ENCODE data around the gene KEAP1.
"Not testable (repeated sequence)": the region's sequence is repeated elsewhere in the genome, so short reads cannot be mapped to it uniquely, and the experiment has no call there.

Gene KEAP1

DNA sequence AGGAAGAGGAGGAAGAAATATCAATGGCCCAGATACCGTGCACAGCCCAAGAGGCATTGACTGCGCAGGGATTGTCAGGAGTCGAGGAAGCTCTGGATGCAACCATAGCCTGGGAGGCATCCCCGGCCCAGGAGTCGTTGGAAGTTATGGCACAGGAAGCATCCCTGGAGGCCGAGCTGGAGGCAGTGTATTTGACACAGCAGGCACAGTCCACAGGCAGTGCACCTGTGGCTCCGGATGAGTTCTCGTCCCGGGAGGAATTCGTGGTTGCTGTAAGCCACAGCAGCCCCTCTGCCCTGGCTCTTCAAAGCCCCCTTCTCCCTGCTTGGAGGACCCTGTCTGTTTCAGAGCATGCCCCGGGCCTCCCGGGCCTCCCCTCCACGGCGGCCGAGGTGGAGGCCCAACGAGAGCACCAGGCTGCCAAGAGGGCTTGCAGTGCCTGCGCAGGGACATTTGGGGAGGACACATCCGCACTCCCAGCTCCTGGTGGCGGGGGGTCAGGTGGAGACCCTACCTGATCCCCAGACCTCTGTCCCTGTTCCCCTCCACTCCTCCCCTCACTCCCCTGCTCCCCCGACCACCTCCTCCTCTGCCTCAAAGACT is 36.0 kb downstream of the KEAP1 start:
- Histone ChIP-seq H3K36me3 (ENCODE audit: control insufficient read depth, insufficient read depth, low read length) (no peaks in the 10 kb centered on the region), H3K27me3 (ENCODE audit: control insufficient read depth, insufficient read depth, low read length, poor library complexity, severe bottlenecking) (peaks cover under 1% of the 10 kb centered on the region), H3K9me3 (ENCODE audit: control insufficient read depth, low read length) (no peaks in the 10 kb centered on the region), H3K4me1 (ENCODE audit: control insufficient read depth, insufficient read depth, low read length) (peaks cover 15% of the 10 kb centered on the region), H3K4me3 (ENCODE audit: insufficient read depth, low read depth, low read length) (no peak overlapping the region), H3K27ac (ENCODE audit: insufficient read depth, low read depth, low read length, poor library complexity, severe bottlenecking) (no peak overlapping the region)
- WGBS, 2 experiments, result 87 to 92% methylated on average over 20 of the region's 20 CpGs

- Histone ChIP-seq H3K9me3 (ENCODE audit: control insufficient read depth, low read length) (no peaks in the 10 kb centered on the region), H3K4me1 (ENCODE audit: control insufficient read depth, insufficient read depth, low read length) (peaks cover 15% of the 10 kb centered on the region), H3K27me3 (ENCODE audit: control insufficient read depth, insufficient read depth, low read length, poor library complexity, severe bottlenecking) (peaks cover 6% of the 10 kb centered on the region), H3K36me3 (ENCODE audit: control insufficient read depth, insufficient read depth, low read length) (no peaks in the 10 kb centered on the region), H3K27ac (ENCODE audit: insufficient read depth, low read depth, low read length, poor library complexity, severe bottlenecking) (no peak overlapping the region), H3K4me3 (ENCODE audit: insufficient read depth, low read depth, low read length) (no peak overlapping the region)
- 90 to 92% methylated on average over 5 of the region's 5 CpGs for WGBS, 2 experiments
Observed at GRCh38 chr19:10464456-10464855, 38.7 kb downstream of the KEAP1 start.

DNA sequence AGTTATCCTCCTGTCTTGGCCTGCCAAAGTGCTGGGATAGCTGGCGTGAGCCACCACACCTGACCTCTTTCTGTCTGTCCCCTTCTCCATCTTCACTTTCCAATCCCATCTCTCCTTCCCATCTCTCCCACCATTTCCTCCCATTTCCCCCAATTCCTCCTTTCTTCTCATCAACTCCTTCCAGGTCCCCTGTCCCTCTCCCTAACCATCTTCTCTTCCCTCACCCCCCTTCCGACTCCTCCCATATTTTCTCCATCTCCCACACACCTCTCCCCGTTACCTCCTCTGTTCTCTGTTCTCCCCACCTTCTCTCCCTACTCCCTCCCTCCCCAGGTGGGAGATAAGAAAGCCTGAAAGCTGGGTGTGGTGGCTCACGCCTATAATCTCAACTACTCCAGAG is 40.6 kb downstream of the KEAP1 start:
- no peaks in the 10 kb centered on the region for H3K4me1 ChIP-seq (ENCODE audit: control insufficient read depth, insufficient read depth, low read length)
- no peak overlapping the region for H3K4me3 ChIP-seq (ENCODE audit: insufficient read depth, low read depth, low read length)
- no peaks in the 10 kb centered on the region for H3K36me3 ChIP-seq (ENCODE audit: control insufficient read depth, insufficient read depth, low read length)
- WGBS, 2 experiments, result 89% methylated on average over 4 of the region's 4 CpGs
- peaks cover 6% of the 10 kb centered on the region for H3K27me3 ChIP-seq (ENCODE audit: control insufficient read depth, insufficient read depth, low read length, poor library complexity, severe bottlenecking)
- no peaks in the 10 kb centered on the region for H3K9me3 ChIP-seq (ENCODE audit: control insufficient read depth, low read length)
- no peak overlapping the region for H3K27ac ChIP-seq (ENCODE audit: insufficient read depth, low read depth, low read length, poor library complexity, severe bottlenecking)

GRCh38 chr19:10462042-10462441 is 41.1 kb downstream of the KEAP1 start:
- H3K4me3 ChIP-seq (ENCODE audit: insufficient read depth, low read depth, low read length); H3K27me3 ChIP-seq (ENCODE audit: control insufficient read depth, insufficient read depth, low read length, poor library complexity, severe bottlenecking); H3K27ac ChIP-seq (ENCODE audit: insufficient read depth, low read depth, low read length, poor library complexity, severe bottlenecking); H3K4me1 ChIP-seq (ENCODE audit: control insufficient read depth, insufficient read depth, low read length); H3K36me3 ChIP-seq (ENCODE audit: control insufficient read depth, insufficient read depth, low read length); H3K9me3 ChIP-seq (ENCODE audit: control insufficient read depth, low read length): not testable (repeated sequence)
- WGBS, 2 experiments, result 93% methylated on average over 14 to 15 of the region's 15 CpGs

GRCh38 chr19:10461047-10461949 is 41.9 kb downstream of the KEAP1 start:
- Histone ChIP-seq H3K27me3 (ENCODE audit: control insufficient read depth, insufficient read depth, low read length, poor library complexity, severe bottlenecking) (peaks cover 6% of the 10 kb centered on the region), H3K27ac (ENCODE audit: insufficient read depth, low read depth, low read length, poor library complexity, severe bottlenecking) (no peak overlapping the region), H3K36me3 (ENCODE audit: control insufficient read depth, insufficient read depth, low read length) (no peaks in the 10 kb centered on the region), H3K4me1 (ENCODE audit: control insufficient read depth, insufficient read depth, low read length) (no peaks in the 10 kb centered on the region), H3K4me3 (ENCODE audit: insufficient read depth, low read depth, low read length) (peak overlapping the region; percentile 39), H3K9me3 (ENCODE audit: control insufficient read depth, low read length) (no peaks in the 10 kb centered on the region)
- 10 to 11% methylated on average over 45 of the region's 45 CpGs for WGBS, 2 experiments

DNA sequence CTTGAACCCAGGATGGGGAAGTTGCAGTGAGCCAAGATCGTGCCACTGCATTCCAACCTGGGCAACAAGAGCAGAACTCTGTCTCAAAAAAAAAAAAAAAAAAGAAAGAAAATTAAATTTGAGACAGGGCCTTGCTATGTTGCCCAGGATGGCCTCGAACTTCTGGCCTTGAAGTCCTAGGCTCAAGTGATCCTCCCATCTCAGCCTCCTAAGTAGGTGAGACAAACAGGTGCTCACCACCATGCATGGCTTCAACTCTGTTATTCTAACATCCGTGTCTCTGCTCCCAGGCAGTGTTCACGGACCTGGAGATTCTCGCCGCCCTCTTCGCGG is 42.5 kb downstream of the KEAP1 start:
- 53 to 60% methylated on average over 8 of the region's 8 CpGs for WGBS, 2 experiments
- Histone ChIP-seq H3K36me3 (ENCODE audit: control insufficient read depth, insufficient read depth, low read length) (no peaks in the 10 kb centered on the region), H3K9me3 (ENCODE audit: control insufficient read depth, low read length) (no peaks in the 10 kb centered on the region), H3K27ac (ENCODE audit: insufficient read depth, low read depth, low read length, poor library complexity, severe bottlenecking) (no peak overlapping the region), H3K4me3 (ENCODE audit: insufficient read depth, low read depth, low read length) (no peak overlapping the region), H3K4me1 (ENCODE audit: control insufficient read depth, insufficient read depth, low read length) (no peaks in the 10 kb centered on the region), H3K27me3 (ENCODE audit: control insufficient read depth, insufficient read depth, low read length, poor library complexity, severe bottlenecking) (peaks cover 6% of the 10 kb centered on the region)

DNA sequence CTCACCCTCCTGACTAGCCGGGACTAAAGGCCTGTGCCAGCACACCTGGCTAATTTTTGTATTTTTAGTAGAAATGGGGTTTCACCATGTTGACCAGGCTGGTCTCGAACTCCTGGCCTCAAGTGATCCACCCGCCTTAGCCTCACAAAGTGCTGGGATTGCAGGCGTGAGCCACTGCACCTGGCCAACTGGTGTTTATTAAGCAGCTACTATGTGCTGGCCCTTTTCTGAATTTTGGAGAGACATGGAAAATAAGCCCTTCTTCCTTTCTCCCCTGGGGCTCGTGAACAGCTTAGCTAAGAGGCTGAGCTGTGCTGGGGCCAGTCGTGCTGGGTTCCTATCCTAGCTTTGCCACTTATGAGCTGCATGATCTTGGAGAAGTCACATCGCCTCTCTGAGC is 44.4 kb downstream of the KEAP1 start:
- 85 to 92% methylated on average over 7 of the region's 7 CpGs for WGBS, 2 experiments
- H3K27ac ChIP-seq (ENCODE audit: insufficient read depth, low read depth, low read length, poor library complexity, severe bottlenecking); H3K9me3 ChIP-seq (ENCODE audit: control insufficient read depth, low read length); H3K4me3 ChIP-seq (ENCODE audit: insufficient read depth, low read depth, low read length); H3K27me3 ChIP-seq (ENCODE audit: control insufficient read depth, insufficient read depth, low read length, poor library complexity, severe bottlenecking); H3K36me3 ChIP-seq (ENCODE audit: control insufficient read depth, insufficient read depth, low read length); H3K4me1 ChIP-seq (ENCODE audit: control insufficient read depth, insufficient read depth, low read length): not testable (repeated sequence)

DNA sequence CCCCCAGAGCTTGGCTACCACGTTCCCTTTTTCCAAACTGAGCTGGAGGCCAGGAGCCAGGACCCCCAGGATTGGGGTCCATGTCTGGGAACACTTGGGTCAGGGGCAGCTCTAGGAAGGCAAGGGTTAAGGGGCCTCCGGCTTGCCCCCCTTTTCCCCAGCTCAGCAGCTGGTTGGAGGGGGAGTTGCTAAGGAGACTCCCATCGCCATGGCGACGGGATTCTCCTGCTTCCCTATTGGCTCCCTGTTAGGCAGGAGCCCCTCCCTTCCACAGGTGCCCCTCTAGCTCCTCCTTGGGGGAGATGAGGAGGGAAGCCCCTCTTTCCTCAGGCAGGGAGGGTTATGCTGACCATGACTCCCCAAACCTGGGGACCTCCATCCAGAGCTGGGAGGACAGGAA is 48.9 kb downstream of the KEAP1 start:
- no peaks in the 10 kb centered on the region for H3K36me3 ChIP-seq (ENCODE audit: control insufficient read depth, insufficient read depth, low read length)
- 24% methylated on average over 5 of the region's 5 CpGs for WGBS, 2 experiments
- H3K9me3 ChIP-seq (ENCODE audit: control insufficient read depth, low read length), result no peaks in the 10 kb centered on the region
- peaks cover 15% of the 10 kb centered on the region for H3K4me1 ChIP-seq (ENCODE audit: control insufficient read depth, insufficient read depth, low read length)
- no peak overlapping the region for H3K27ac ChIP-seq (ENCODE audit: insufficient read depth, low read depth, low read length, poor library complexity, severe bottlenecking)
- H3K27me3 ChIP-seq (ENCODE audit: control insufficient read depth, insufficient read depth, low read length, poor library complexity, severe bottlenecking), result no peaks in the 10 kb centered on the region
- H3K4me3 ChIP-seq (ENCODE audit: insufficient read depth, low read depth, low read length), result no peak overlapping the region

DNA sequence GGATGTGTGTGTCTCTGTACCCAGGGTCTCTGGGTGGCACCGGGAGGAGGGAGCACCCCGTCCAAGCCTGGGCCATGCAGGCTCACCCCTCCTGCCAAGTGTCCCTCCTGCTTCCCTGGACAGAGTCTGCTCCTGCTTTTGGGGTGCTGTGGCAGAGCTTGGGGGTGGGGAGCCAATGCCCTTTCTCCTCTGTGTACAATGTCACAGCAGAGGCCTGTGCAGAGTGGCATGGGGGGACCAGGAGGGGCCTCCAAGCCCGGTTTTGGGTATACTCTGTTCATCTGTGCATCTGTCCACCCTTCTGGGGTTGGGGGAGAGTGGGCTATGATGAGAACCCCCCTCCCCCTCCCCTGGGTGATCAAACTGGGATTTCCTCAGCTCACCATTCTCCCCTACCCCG is 49.3 kb downstream of the KEAP1 start:
- Histone ChIP-seq H3K36me3 (ENCODE audit: control insufficient read depth, insufficient read depth, low read length) (no peaks in the 10 kb centered on the region), H3K9me3 (ENCODE audit: control insufficient read depth, low read length) (no peaks in the 10 kb centered on the region), H3K27me3 (ENCODE audit: control insufficient read depth, insufficient read depth, low read length, poor library complexity, severe bottlenecking) (no peaks in the 10 kb centered on the region), H3K4me1 (ENCODE audit: control insufficient read depth, insufficient read depth, low read length) (peaks cover 15% of the 10 kb centered on the region), H3K27ac (ENCODE audit: insufficient read depth, low read depth, low read length, poor library complexity, severe bottlenecking) (no peak overlapping the region), H3K4me3 (ENCODE audit: insufficient read depth, low read depth, low read length) (no peak overlapping the region)
- WGBS, 2 experiments, result 74% methylated on average over 4 of the region's 4 CpGs

DNA sequence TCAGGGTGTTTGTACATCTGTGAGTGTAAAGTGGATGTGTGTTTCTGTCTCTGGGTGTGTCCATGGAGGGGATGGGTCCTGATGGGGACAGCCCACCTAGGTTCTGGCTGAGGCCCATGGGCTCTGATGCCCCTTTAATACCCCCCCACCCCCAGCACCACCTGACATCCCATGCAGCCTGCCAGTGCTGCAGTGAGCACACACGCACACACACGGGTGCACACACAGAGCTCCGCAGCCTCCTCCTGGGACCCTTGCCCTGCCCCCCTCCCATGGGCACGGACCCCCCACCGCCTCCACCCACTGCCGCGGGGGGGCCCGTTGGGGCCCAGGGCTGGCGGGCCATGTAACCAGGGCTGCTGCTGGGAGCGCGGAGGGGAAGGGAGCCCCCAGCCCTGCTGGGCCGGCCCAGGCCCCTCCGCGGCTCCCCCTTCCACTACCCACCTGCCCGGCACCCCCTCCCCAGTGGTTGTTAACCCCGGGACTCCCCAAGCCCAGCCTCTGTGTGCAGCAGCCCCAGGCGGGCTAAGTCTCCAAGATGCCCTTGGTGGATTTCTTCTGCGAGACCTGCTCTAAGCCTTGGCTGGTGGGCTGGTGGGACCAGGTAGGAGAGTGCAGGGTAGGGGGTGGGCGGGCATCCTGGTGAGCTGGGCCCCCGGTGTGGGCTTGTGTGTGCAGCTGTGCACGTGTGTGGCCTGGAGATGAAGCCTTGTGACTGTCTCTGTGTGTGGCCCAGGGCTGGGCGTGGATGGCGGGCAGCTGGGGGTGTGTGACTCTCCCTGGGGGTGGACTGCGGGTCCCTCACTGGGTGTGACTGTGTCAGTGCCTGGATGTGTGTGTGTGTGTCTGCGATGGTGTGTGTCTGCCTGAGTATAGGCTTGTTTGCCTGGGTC is 50.2 kb downstream of the KEAP1 start:
- no peaks in the 10 kb centered on the region for H3K36me3 ChIP-seq (ENCODE audit: control insufficient read depth, insufficient read depth, low read length)
- H3K4me3 ChIP-seq (ENCODE audit: insufficient read depth, low read depth, low read length), result no peak overlapping the region
- H3K4me1 ChIP-seq (ENCODE audit: control insufficient read depth, insufficient read depth, low read length), result peaks cover 15% of the 10 kb centered on the region
- no peak overlapping the region for H3K27ac ChIP-seq (ENCODE audit: insufficient read depth, low read depth, low read length, poor library complexity, severe bottlenecking)
- no peaks in the 10 kb centered on the region for H3K9me3 ChIP-seq (ENCODE audit: control insufficient read depth, low read length)
- WGBS, 2 experiments, result 74 to 75% methylated on average over 25 of the region's 25 CpGs
- H3K27me3 ChIP-seq (ENCODE audit: control insufficient read depth, insufficient read depth, low read length, poor library complexity, severe bottlenecking), result no peaks in the 10 kb centered on the region

All from ectodermal cell (in vitro differentiated cells).